GM23338 (cell line): ENCODE measurements around the gene SLC18A2. TPM values are rescaled to one million over a fixed set of nuclear protein-coding genes. Genes with fewer than 3 reads are reported as not detected.

Experiments
- ATAC-seq: fragments of 200-7000 bp; cut with Tn5 transposase; 3 replicates; pipeline ENCODE4 v1.9.1; 2020
- DNase-seq: peaks from one replicate; pipeline ENCODE4 v3.0.0-alpha.2; 2015; ENCODE audit warnings: low spot score
- H2AFZ ChIP-seq: fragments of 200-600 bp; sonication (generic); 2 replicates; pipeline ENCODE4 v1.8.0; 2016; ENCODE audit warnings: antibody characterized with exemption, mild to moderate bottlenecking, moderate library complexity
- H3F3A ChIP-seq: fragments of 200-600 bp; sonication (generic); replicated peaks from 2 replicates; pipeline ENCODE4 v1.8.0; 2017; ENCODE audit warnings: antibody characterized with exemption, mixed run types, low read depth
- H3K27ac ChIP-seq: fragments of 200-600 bp; sonication (generic); 2 replicates; pipeline ENCODE4 v1.6.1; 2016; ENCODE audit warnings: low read depth
- H3K27me3 ChIP-seq: fragments of 200-600 bp; sonication (generic); 2 replicates; pipeline ENCODE4 v1.8.0; 2016; ENCODE audit warnings: mild to moderate bottlenecking, mixed run types, moderate library complexity; ENCODE audit not compliant: insufficient read depth
- H3K36me3 ChIP-seq: fragments of 200-600 bp; sonication (generic); 2 replicates; pipeline ENCODE4 v1.8.0; 2016; ENCODE audit warnings: mild to moderate bottlenecking; ENCODE audit not compliant: insufficient read depth
- H3K4me1 ChIP-seq: fragments of 200-600 bp; sonication (generic); 2 replicates; pipeline ENCODE4 v1.8.0; 2016; ENCODE audit warnings: mild to moderate bottlenecking, moderate library complexity; ENCODE audit not compliant: insufficient read depth
- H3K4me2 ChIP-seq: fragments of 200-600 bp; sonication (generic); 2 replicates; pipeline ENCODE4 v1.7.1; 2017; ENCODE audit warnings: mixed run types
- H3K4me3 ChIP-seq: fragments of 200-600 bp; sonication (generic); 2 replicates; pipeline ENCODE4 v1.6.1; 2016; ENCODE audit warnings: mixed run types
- H3K79me2 ChIP-seq: fragments of 200-600 bp; sonication (generic); replicated peaks from 2 replicates; pipeline ENCODE4 v1.8.0; 2017; ENCODE audit warnings: mild to moderate bottlenecking; ENCODE audit not compliant: insufficient read depth
- H3K9me2 ChIP-seq: fragments of 200-600 bp; sonication (generic); 2 replicates; pipeline ENCODE4 v1.8.0; 2017; ENCODE audit not compliant: insufficient read depth
- H4K20me1 ChIP-seq: fragments of 200-600 bp; sonication (generic); replicated peaks from 2 replicates; pipeline ENCODE4 v1.8.0; 2017; ENCODE audit warnings: mild to moderate bottlenecking; ENCODE audit not compliant: insufficient read depth
- H3K27ac Mint-ChIP-seq: 2 replicates; pipeline ENCODE4 v1.8.0; 2020; ENCODE audit warnings: inconsistent platforms, mild to moderate bottlenecking, moderate library complexity, mixed read lengths
- H3K27me3 Mint-ChIP-seq: 3 replicates; pipeline ENCODE4 v1.8.0; 2022; ENCODE audit warnings: low read depth, mild to moderate bottlenecking, moderate library complexity, mixed read lengths, inconsistent platforms; ENCODE audit not compliant: insufficient read depth, poor library complexity
- H3K36me3 Mint-ChIP-seq: 3 replicates; pipeline ENCODE4 v1.8.0; 2021; ENCODE audit warnings: low read depth, mild to moderate bottlenecking, inconsistent platforms, moderate library complexity, mixed read lengths
- H3K4me1 Mint-ChIP-seq: 3 replicates; pipeline ENCODE4 v1.8.0; 2020; ENCODE audit warnings: mild to moderate bottlenecking, inconsistent platforms, mixed read lengths
- H3K4me3 Mint-ChIP-seq: 3 replicates; pipeline ENCODE4 v1.8.0; 2021; ENCODE audit warnings: moderate library complexity, mild to moderate bottlenecking, inconsistent platforms, mixed read lengths
- H3K9me3 Mint-ChIP-seq: 3 replicates; pipeline ENCODE4 v1.8.0; 2020; ENCODE audit warnings: moderate library complexity, mild to moderate bottlenecking, inconsistent platforms, mixed read lengths
- CREB1 ChIP-seq: fragments of 250-450 bp; sonication (Bioruptor Pico); IDR thresholded peaks from 2 replicates; pipeline ENCODE4 v1.5.0; 2020; ENCODE audit warnings: low read depth, mild to moderate bottlenecking, moderate library complexity
- CTCF ChIP-seq, 2 experiments: fragments of 200-600 bp in 1 of 2; sonication (generic) in 1 of 2; conservative IDR thresholded peaks; 2 replicates each; pipeline versions ENCODE4 v1.5.1 to v1.6.1; 2016 to 2017; ENCODE audit warnings: antibody characterized with exemption in 2 of 2, low read depth in 2 of 2, mild to moderate bottlenecking in 2 of 2, moderate library complexity in 1 of 2
- EZH2 ChIP-seq: fragments of 200-600 bp; sonication (generic); IDR thresholded peaks from one replicate; pipeline ENCODE4 v1.8.0; 2017; ENCODE audit warnings: antibody characterized with exemption, mild to moderate bottlenecking, low read depth; ENCODE audit not compliant: unreplicated experiment
- EZH2phosphoT487 ChIP-seq: fragments of 200-600 bp; sonication (generic); IDR thresholded peaks from one replicate; pipeline ENCODE4 v1.8.1; 2018; ENCODE audit warnings: antibody characterized with exemption; ENCODE audit not compliant: unreplicated experiment
- JUNB ChIP-seq: IDR thresholded peaks from one replicate; pipeline ENCODE4 v1.6.1; 2016; ENCODE audit warnings: antibody characterized with exemption; ENCODE audit not compliant: unreplicated experiment
- NANOG ChIP-seq: IDR thresholded peaks from 2 replicates; pipeline ENCODE4 v1.6.1; 2016; ENCODE audit warnings: antibody characterized with exemption, borderline replicate concordance
- POLR2AphosphoS5 ChIP-seq: IDR thresholded peaks from 2 replicates; pipeline ENCODE4 v1.6.1; 2016; ENCODE audit warnings: antibody characterized with exemption, low read depth
- STAT1 ChIP-seq: IDR thresholded peaks from one replicate; pipeline ENCODE4 v1.6.1; 2016; ENCODE audit warnings: antibody characterized with exemption; ENCODE audit not compliant: unreplicated experiment
- ZNF114 ChIP-seq: fragments of 250-450 bp; sonication (Bioruptor Pico); IDR thresholded peaks from 2 replicates; pipeline ENCODE4 v1.5.0; 2020; ENCODE audit warnings: mild to moderate bottlenecking, moderate library complexity
- ZNF331 ChIP-seq: fragments of 250-450 bp; sonication (Bioruptor Pico); IDR thresholded peaks from 2 replicates; pipeline ENCODE4 v1.5.0; 2020; ENCODE audit warnings: low read depth, mild to moderate bottlenecking, moderate library complexity
- polyA plus RNA-seq: library from polyadenylated mRNA; unstranded; fragments of >200 nt; fragmentation: Nextera tagmentation; extraction: Ambion mirVana; gene quantifications from 2 replicates; pipeline ENCODE4 v1.2.1, GENCODE V29; 2016
- total RNA-seq: library from RNA; depleted of rRNA; stranded (reverse); fragments of >200 nt; shearing (Covaris generic); gene quantifications from 2 replicates; pipeline ENCODE4 v1.2.3, GENCODE V29; 2014
- TF ChIP-seq, protein P1 (sequence below): fragments of 250-450 bp; sonication (Bioruptor Pico); IDR thresholded peaks from 2 replicates; pipeline ENCODE4 v1.5.0; 2020; ENCODE audit warnings: mild to moderate bottlenecking, moderate library complexity
- TF ChIP-seq, protein P2 (sequence below): IDR thresholded peaks from 2 replicates; pipeline ENCODE4 v1.6.1; 2016; ENCODE audit warnings: antibody characterized with exemption
- TF ChIP-seq, protein P3 (sequence below): IDR thresholded peaks from one replicate; pipeline ENCODE4 v1.6.1; 2018; ENCODE audit warnings: antibody characterized with exemption; ENCODE audit not compliant: unreplicated experiment

SLC18A2 gene
- total and polyA plus RNA-seq, 2 experiments from 2014 or later, result 4.3 to 8.7 TPM

DNA sequence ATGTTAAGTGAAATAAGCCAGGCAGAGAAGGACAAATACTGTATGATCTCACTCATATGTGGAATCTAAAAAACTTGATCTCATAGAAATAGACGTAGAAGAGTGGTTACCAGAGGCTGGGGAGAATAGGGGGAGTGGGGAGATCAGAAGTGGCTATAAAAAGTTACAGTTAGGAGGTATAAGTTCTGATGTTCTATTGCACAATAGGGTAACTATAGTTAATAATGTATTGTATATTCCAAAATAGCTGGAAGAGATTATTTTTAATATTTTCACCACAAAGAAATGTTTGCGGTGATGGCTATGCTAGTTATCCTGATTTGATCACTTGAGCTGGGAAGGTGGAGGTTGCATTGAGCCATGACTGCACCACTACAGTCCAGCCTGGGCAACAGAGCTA is 53.8 kb downstream of the SLC18A2 start:
- TF ChIP-seq JUNB (no peak), NANOG (no peak), EZH2phosphoT487 (no peak), POLR2AphosphoS5 (no peak), CTCF (conservative IDR thresholded peaks at IDR 0.05; ENCODE audit: low read depth in 2 of 2) (no peak), EZH2 (no peak), CREB1 (CRISPR knock-in tag) (no peak), ZNF114 (no peak), ZNF331 (CRISPR knock-in tag) (no peak), STAT1 (no peak)
- TF ChIP-seq, protein P1, sequence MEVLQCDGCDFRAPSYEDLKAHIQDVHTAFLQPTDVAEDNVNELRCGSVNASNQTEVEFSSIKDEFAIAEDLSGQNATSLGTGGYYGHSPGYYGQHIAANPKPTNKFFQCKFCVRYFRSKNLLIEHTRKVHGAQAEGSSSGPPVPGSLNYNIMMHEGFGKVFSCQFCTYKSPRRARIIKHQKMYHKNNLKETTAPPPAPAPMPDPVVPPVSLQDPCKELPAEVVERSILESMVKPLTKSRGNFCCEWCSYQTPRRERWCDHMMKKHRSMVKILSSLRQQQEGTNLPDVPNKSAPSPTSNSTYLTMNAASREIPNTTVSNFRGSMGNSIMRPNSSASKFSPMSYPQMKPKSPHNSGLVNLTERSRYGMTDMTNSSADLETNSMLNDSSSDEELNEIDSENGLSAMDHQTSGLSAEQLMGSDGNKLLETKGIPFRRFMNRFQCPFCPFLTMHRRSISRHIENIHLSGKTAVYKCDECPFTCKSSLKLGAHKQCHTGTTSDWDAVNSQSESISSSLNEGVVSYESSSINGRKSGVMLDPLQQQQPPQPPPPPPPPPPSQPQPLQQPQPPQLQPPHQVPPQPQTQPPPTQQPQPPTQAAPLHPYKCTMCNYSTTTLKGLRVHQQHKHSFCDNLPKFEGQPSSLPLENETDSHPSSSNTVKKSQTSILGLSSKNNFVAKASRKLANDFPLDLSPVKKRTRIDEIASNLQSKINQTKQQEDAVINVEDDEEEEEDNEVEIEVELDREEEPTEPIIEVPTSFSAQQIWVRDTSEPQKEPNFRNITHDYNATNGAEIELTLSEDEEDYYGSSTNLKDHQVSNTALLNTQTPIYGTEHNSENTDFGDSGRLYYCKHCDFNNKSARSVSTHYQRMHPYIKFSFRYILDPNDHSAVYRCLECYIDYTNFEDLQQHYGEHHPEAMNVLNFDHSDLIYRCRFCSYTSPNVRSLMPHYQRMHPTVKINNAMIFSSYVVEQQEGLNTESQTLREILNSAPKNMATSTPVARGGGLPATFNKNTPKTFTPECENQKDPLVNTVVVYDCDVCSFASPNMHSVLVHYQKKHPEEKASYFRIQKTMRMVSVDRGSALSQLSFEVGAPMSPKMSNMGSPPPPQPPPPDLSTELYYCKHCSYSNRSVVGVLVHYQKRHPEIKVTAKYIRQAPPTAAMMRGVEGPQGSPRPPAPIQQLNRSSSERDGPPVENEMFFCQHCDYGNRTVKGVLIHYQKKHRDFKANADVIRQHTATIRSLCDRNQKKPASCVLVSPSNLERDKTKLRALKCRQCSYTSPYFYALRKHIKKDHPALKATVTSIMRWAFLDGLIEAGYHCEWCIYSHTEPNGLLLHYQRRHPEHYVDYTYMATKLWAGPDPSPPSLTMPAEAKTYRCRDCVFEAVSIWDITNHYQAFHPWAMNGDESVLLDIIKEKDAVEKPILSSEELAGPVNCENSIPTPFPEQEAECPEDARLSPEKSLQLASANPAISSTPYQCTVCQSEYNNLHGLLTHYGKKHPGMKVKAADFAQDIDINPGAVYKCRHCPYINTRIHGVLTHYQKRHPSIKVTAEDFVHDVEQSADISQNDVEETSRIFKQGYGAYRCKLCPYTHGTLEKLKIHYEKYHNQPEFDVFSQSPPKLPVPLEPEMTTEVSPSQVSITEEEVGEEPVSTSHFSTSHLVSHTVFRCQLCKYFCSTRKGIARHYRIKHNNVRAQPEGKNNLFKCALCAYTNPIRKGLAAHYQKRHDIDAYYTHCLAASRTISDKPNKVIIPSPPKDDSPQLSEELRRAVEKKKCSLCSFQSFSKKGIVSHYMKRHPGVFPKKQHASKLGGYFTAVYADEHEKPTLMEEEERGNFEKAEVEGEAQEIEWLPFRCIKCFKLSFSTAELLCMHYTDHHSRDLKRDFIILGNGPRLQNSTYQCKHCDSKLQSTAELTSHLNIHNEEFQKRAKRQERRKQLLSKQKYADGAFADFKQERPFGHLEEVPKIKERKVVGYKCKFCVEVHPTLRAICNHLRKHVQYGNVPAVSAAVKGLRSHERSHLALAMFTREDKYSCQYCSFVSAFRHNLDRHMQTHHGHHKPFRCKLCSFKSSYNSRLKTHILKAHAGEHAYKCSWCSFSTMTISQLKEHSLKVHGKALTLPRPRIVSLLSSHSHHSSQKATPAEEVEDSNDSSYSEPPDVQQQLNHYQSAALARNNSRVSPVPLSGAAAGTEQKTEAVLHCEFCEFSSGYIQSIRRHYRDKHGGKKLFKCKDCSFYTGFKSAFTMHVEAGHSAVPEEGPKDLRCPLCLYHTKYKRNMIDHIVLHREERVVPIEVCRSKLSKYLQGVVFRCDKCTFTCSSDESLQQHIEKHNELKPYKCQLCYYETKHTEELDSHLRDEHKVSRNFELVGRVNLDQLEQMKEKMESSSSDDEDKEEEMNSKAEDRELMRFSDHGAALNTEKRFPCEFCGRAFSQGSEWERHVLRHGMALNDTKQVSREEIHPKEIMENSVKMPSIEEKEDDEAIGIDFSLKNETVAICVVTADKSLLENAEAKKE (CRISPR knock-in tag), result no peak
- TF ChIP-seq, protein P2, sequence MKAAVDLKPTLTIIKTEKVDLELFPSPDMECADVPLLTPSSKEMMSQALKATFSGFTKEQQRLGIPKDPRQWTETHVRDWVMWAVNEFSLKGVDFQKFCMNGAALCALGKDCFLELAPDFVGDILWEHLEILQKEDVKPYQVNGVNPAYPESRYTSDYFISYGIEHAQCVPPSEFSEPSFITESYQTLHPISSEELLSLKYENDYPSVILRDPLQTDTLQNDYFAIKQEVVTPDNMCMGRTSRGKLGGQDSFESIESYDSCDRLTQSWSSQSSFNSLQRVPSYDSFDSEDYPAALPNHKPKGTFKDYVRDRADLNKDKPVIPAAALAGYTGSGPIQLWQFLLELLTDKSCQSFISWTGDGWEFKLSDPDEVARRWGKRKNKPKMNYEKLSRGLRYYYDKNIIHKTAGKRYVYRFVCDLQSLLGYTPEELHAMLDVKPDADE, result no peak
- TF ChIP-seq, protein P3, sequence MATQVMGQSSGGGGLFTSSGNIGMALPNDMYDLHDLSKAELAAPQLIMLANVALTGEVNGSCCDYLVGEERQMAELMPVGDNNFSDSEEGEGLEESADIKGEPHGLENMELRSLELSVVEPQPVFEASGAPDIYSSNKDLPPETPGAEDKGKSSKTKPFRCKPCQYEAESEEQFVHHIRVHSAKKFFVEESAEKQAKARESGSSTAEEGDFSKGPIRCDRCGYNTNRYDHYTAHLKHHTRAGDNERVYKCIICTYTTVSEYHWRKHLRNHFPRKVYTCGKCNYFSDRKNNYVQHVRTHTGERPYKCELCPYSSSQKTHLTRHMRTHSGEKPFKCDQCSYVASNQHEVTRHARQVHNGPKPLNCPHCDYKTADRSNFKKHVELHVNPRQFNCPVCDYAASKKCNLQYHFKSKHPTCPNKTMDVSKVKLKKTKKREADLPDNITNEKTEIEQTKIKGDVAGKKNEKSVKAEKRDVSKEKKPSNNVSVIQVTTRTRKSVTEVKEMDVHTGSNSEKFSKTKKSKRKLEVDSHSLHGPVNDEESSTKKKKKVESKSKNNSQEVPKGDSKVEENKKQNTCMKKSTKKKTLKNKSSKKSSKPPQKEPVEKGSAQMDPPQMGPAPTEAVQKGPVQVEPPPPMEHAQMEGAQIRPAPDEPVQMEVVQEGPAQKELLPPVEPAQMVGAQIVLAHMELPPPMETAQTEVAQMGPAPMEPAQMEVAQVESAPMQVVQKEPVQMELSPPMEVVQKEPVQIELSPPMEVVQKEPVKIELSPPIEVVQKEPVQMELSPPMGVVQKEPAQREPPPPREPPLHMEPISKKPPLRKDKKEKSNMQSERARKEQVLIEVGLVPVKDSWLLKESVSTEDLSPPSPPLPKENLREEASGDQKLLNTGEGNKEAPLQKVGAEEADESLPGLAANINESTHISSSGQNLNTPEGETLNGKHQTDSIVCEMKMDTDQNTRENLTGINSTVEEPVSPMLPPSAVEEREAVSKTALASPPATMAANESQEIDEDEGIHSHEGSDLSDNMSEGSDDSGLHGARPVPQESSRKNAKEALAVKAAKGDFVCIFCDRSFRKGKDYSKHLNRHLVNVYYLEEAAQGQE, result no peak
- Mint-ChIP-seq H3K4me3 (no peak overlapping the region), H3K4me1 (peaks cover 5% of the 10 kb centered on the region; the same call in 2 of the 3 replicates), H3K36me3 (no peaks in the 10 kb centered on the region), H3K9me3 (no peaks in the 10 kb centered on the region), H3K27ac (no peak overlapping the region), H3K27me3 (peaks cover 2% of the 10 kb centered on the region)
- H3K4me1 ChIP-seq, result no peaks in the 10 kb centered on the region
- DNase-seq, result no peak
- no peaks in the 10 kb centered on the region for H3K36me3 ChIP-seq
- H3K9me2 ChIP-seq, result no peaks in the 10 kb centered on the region
- ATAC-seq, result no peak
- H3K27me3 ChIP-seq, result no peaks in the 10 kb centered on the region
- H3K4me3 ChIP-seq, result no peak overlapping the region
- H2AFZ ChIP-seq, result no peak overlapping the region
- H3K4me2 ChIP-seq, result no peak overlapping the region
- H4K20me1 ChIP-seq, result no peaks in the 10 kb centered on the region
- no peak overlapping the region for H3K27ac ChIP-seq
- no peaks in the 10 kb centered on the region for H3F3A ChIP-seq
- peaks cover 14% of the 10 kb centered on the region for H3K79me2 ChIP-seq
